ENCODE results near the gene SLC18A3.

DNA sequence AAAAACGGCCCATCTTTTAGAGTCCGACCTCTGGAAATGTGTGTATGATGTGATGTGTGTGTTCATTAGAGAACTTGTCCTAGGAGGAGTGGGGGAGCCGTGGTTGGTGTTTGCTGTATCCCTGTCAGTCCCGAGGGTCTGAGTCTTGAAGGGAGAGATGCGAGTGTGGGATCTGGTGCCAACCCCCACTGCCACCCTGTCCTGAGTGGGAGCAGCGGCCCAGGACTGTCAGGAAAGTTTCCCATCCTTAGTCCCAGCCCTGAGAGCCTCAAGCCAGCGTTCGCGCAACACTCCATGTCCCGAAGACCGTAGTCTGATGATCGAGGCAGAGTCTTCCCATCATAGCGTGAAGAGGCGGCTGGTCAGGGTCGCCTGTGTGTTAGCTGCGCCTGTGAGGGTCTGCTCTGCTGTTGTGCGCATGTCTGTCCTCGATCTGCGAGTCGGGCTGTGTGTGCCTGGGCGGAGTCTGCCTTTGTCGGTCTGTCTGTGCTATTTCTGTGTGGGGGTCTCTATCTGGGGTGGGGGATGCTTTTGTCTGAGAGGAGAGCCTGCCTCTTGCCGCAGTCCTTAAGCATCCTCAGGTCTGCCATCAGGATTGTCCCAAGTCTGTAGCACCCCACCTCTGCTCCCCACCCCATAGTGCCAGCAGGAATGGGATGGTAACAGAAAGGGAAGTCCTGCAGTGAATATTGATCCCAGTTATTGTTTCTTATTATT is 3.2 kb downstream of the SLC18A3 start:
- TF ChIP-seq, protein P1, sequence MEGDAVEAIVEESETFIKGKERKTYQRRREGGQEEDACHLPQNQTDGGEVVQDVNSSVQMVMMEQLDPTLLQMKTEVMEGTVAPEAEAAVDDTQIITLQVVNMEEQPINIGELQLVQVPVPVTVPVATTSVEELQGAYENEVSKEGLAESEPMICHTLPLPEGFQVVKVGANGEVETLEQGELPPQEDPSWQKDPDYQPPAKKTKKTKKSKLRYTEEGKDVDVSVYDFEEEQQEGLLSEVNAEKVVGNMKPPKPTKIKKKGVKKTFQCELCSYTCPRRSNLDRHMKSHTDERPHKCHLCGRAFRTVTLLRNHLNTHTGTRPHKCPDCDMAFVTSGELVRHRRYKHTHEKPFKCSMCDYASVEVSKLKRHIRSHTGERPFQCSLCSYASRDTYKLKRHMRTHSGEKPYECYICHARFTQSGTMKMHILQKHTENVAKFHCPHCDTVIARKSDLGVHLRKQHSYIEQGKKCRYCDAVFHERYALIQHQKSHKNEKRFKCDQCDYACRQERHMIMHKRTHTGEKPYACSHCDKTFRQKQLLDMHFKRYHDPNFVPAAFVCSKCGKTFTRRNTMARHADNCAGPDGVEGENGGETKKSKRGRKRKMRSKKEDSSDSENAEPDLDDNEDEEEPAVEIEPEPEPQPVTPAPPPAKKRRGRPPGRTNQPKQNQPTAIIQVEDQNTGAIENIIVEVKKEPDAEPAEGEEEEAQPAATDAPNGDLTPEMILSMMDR (conservative IDR thresholded peaks at IDR 0.05 in 1 of 2, IDR thresholded peaks at IDR 0.05 in 1 of 2; ENCODE audit: extremely low read depth in 1 of 2, insufficient read depth in 1 of 2, low read depth in 1 of 2, low read length in 2 of 2) = no peak
- TF ChIP-seq EZH2 (IDR thresholded peaks at IDR 0.05; ENCODE audit: borderline replicate concordance, low read length) = peak; percentile 99

All from mammary epithelial cell (primary cell).